Measurements from ENCODE around the gene TMEM59.
"Not testable (repeated sequence)": the region's sequence is repeated elsewhere in the genome, so short reads cannot be mapped to it uniquely, and the experiment has no call there.

TMEM59 gene

DNA sequence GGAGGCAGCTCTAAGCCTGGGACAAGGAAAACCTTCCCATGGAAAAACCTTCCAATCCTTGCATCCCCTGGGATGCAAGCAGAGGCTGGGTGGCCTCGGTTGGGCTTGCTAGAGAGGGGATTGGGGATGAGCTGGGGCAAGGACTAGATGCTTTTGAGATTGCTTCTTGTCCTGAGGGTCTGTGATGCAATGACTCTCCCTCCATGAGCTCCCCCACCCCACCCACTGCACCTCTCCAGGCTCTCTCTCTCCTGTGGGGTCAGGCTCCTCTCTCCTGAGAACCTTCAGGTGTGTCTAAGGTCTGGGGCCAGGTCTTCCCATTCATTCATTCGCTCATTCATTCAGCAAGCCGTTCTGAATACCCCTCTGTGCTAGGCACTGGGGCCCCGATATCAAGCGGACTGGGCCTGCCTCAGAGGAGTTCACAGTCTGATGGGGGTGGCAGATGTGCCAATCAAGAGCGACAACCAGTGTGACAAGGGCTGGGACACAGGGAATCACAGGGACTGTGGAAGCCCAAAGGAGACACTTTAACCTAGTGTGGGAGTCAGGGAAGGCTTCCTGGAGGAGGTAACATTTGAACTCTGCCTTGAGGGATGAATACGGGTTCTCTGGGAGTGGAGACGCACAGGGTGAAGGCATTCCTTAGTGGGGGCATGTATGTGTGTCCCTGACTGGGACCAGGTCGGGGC, 41.5 kb downstream of the TMEM59 start:
- DNase-seq: no peak

DNA sequence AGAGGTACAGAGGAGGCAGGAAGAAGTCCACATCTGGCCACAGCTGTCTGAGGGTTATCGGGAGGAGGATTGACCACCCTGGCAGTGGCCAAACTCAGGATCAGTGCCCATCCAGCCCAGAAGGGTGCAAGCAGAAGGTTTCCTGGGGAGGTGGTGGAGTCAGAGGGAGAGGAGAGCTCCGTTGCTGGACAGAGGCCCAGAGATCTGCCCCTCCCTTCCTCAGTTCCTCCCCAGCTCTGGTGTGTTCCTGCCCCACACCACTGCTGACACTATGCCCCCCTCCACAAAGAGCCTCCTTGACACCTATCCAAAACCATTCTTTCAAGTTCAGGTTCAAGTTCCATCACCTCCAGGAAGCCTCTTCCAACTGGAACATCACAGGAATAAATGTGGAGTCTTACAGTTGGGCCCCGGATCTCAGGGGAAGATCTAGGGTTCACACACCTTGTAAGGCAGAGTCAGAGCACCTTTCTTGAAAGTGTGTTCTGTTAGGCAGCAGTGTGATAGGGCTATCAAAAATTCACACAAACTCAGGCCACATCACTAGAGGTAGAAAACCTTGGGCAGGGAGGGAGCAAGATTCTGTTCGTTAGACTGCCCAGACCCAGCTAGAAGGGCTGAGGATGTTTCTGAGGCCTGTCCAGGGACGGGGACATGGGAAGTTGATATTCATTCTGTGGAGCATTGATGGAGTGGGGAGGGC, 42.4 kb downstream of the TMEM59 start:
- DNase-seq: no peak

- DNase-seq: no peak
These were observed 43.6 kb downstream of the TMEM59 start for GRCh38 chr1:54009406-54009805.

DNA sequence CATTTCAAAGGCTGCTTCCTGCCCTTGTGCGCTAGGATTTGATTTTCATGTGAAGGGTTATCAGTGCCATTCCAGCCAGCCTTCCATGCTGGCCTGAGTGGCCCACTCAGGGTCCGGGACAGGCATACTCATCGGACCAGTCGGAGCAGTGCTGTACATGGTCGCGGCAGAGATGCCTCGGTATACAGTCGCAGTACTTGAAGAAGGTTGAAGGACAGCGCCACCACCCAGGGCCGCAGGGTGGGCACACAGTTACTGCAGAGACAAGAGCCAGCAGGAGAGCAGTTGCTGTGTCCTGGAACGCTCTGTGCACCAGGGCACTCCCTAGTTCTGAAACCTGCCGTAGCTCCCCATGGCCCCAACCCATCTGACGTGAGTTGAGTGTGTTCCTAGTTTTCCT, 44.1 kb downstream of the TMEM59 start:
- DNase-seq: no peak

GRCh38 chr1:54007613-54008012, 45.4 kb downstream of the TMEM59 start:
- DNase-seq: no peak

DNA sequence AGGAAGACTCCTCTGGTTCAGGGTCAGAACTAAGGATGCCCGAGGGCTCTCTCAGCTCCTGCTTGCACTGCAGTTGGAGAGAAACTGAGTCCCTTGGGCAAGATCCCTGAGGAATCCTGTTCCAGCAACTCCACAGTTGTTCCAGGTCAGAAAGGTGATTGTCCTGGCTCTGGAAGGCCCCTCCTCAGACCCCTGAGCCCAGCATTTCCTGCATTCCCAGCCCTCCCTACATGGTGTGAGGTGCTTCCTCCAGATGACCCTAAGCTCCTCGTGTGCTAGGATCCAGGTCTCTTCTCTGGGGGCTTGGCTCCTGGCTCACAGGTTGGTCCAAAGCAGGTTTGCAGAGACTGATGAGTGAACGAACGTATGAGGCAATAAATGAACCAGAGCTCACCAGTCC, 46.5 kb downstream of the TMEM59 start:
- DNase-seq: no peak

GRCh38 chr1:54004481-54005049, 48.4 kb downstream of the TMEM59 start:
- DNase-seq: no peak

DNA sequence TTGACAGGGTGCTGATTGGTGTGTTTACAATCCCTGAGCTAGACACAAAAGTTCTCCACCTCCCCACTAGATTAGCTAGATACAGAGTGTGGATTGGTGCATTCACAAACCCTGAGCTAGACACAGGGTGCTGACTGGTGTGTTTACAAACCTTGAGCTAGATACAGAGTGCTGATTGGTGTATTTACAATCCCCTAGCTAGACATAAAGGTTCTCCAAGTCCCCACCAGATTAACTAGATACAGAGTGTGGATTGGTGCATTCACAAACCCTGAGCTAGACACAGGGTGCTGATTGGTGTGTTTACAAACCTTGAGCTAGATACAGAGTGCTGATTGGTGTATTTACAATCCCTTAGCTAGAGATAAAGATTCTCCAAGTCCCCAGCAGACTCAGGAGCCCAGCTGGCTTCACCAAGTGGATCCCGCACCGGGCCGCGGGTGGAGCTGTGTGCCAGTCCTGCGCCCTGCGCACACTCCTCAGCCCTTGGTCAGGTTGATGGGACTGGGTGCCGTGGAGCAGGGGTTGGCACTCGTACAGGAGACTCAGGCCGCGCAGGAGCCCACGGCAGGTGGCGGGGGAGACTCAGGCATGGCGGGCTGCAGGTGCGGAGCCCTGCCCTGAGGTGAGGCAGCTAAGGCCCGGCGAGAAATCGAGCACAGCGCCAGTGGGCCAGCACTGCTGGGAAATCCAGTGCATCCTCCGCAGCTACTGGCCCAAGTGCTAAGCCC, 49.1 kb downstream of the TMEM59 start:
- DNase-seq: not testable (repeated sequence)

DNA sequence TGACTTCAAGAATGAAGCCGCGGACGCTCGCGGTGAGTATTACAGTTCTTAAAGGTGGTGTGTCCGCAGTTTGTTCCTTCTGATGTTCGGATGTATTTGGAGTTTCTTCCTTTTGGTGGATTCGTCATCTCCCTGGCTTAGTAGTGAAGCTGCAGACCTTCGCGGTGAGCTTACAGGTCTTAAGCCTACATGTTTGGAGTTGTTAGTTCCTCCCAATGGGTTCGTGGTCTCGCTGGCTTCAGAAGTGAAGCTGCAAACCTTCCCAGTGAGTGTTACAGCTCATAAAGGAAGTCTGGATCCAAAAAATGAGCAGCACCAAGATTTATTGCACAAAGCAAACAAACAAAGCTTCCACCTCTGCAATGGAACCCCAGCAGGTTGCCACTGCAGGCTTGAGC, 49.8 kb downstream of the TMEM59 start:
- no peak for DNase-seq

- no peak for DNase-seq
These were observed 50.3 kb downstream of the TMEM59 start for GRCh38 chr1:54002544-54003248.

DNA sequence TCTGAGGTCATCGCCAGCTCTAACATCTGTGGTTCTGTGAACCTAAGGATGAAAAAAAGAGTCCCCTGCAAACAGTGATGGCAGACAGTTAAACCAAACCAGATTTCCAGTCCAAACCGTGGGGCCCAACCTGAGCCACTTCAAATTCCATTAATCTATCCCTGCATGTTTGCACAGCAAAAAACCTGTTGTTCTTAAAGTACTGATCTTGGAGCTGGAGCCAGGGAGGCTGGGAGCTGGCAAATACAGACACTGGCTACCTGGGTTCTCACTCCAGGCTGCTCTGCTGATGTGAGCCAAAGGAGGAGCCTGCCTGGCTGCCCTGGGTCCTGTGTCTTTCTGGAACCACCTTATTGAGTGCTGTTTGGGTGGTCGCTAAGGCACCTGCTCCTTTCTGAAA, 51.4 kb downstream of the TMEM59 start:
- DNase-seq: no peak

- DNase-seq: no peak
These were observed 53.1 kb downstream of the TMEM59 start for GRCh38 chr1:53999920-54000319.

- no peak for DNase-seq
These were observed 54.8 kb downstream of the TMEM59 start for GRCh38 chr1:53998223-53998622.

GRCh38 chr1:53995683-53996082, 57.3 kb downstream of the TMEM59 start:
- DNase-seq: no peak

DNA sequence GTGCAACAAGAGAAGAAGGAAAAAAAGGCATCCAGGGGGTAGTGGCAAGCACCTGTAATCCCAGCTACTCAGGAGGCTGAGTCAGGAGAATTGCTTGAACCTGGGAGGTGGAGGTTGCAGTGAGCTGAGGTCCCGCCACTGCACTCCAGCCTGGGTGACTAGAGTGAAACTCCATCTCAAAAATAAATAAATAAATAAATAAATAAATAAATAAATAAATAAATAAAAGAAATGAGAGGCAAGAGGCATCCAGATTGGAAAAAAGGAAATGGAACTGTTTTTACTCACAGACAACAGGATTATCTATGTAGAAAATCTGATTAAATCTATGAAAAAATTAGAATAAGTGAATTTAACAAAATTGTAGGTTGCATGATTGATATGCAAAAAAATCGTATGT, 58.5 kb downstream of the TMEM59 start:
- DNase-seq: not testable (repeated sequence)

- DNase-seq: no peak
These were observed 60.7 kb downstream of the TMEM59 start for GRCh38 chr1:53992085-53992874.

- DNase-seq: no peak
These were observed 65.1 kb downstream of the TMEM59 start for GRCh38 chr1:53987880-53988279.

DNA sequence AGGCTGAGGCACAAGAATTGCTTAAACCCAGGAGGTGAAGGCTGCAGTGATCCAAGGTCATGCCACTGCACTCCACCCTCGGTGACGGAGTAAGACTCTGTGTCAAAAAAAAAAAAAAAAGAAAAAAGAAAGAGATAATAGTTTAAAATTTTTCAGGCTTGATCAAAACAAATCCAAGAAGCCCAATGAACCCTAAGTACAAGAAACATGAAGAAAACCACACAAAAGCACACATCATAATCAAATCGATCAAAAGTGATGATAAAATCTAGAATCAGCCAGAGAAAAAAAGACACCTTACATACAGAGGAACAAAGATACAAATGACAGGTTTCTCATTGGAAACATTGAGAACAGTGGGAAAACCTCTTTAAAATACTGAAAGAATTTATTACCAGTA, 66.5 kb downstream of the TMEM59 start:
- no peak for DNase-seq

- no peak for DNase-seq
These were observed 68.3 kb downstream of the TMEM59 start for GRCh38 chr1:53984726-53985125.

DNA sequence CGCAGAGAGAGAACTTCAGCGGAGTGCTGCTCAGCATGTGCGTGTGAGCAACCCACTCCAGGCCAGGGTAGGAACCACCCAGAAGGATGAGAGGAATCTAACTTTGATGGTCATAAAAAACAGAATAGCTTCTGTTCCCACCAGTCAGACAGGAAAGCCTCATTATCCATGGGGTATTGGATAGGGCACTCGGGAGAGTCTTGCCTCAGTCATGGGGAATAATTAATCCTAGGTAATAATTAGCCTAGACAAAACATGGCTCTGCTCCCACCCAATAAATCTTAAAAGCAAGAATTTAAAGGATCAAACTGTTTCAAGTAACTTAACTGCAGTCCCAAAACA, 70.3 kb downstream of the TMEM59 start:
- no peak for DNase-seq

DNA sequence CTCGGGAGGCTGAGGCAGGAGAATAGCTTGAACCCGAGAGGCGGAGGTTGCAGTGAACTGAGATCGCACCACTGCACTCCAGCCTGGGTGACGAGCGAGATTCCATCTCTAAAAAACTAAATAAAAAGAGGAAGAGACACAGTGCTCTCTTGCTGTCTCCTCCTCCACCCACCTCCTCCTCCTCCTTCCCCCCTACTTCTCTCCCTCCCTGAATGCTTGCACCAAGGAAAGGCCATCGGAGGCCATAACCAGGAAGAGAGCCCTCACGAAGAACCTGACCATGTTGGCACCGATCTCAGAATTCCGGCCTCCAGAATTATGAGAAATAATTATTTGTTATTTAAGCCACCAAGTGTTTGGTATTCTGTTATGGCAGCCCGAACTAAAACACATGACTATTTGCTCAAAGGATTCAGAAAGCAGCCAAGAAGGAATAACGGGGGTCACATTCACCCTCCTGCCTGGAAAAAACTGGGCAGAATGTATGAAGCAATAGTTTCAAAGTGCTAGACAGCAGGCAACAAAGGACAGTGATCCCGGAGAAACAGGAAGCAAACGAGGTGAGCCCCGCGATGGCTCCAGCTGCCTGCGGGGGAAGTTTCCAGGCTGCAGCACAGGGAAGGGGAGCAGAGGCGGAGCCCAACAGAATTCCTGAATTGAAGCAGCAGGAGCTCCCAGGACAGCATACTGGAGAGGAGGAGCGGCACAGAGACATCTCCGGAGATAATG, 70.8 kb downstream of the TMEM59 start:
- peak; percentile 60 for DNase-seq

GRCh38 chr1:53981220-53981619, 71.8 kb downstream of the TMEM59 start:
- no peak for DNase-seq
